AG08396 (cell line): ENCODE measurements around the gene RMC1.
"Not testable (repeated sequence)": the region's sequence is repeated elsewhere in the genome, so short reads cannot be mapped to it uniquely, and the experiment has no call there.

ENCODE experiments used
- DNase-seq: peaks from one replicate; pipeline ENCODE4 v3.0.0; 2012; ENCODE audit warnings: low spot score, mixed read lengths

The RMC1 gene

DNA sequence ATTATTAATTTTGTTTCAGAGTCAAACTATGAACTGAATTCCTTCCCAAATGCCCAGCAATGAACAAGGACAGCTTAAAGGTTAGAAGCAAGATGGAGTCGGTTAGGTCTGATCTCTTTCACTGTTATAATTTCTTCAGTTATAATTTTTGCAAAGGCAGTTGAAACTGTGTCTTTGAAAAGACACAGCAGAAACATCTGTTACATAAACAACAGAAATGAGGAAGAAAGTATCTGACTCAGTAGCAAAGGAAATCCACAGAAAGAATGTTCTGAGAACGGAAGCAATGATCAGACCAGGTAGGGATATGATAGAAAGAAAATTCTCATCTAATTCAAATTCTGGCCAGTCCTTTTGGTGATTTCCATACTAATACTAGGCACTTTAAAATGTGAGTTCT, 5.2 kb upstream of the RMC1 start:
- no peak for DNase-seq

DNA sequence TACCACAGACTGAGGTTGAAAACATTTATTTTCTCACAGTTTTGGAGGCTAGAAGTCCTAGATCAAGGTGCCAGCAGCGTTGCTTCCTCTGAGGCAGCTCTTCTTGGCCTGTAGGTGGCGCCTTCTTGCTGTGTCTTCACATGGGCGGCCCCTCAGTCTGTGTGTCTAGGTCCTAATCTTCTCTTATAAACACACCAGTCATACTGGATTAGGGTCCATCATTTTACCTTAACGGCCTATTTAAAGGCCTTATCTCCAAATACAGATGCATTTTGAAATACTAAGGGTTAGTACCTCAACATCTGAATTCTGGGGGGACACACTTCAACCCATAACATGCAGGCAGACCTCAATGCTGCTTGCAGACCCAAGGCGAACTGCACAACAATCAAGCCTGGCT, 4.4 kb upstream of the RMC1 start:
- peak; percentile 63 for DNase-seq

DNA sequence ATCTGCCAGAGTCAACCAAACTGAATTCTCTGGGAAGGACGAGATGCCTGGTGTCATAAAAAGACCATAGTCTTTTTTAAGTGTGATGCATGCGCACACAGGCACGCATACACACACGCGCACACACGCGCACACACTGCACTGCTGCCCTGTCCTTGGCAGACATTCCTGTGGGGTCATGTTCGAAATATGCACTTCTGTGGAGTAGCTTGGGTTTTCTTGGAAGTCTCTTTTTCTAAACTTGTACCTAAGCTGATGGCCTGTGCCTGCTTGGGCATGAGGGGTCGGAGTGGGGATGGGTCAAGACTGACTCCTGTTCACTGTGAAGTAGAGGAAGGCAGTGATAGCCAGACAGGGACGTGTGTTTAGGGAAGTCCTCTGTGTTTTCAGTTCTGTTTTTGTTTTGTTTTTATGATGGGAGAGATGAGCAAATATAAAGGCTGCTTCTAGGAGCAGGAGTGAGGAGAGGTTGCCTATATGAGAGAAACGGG, 4.0 kb upstream of the RMC1 start:
- DNase-seq = peak; percentile 43

DNA sequence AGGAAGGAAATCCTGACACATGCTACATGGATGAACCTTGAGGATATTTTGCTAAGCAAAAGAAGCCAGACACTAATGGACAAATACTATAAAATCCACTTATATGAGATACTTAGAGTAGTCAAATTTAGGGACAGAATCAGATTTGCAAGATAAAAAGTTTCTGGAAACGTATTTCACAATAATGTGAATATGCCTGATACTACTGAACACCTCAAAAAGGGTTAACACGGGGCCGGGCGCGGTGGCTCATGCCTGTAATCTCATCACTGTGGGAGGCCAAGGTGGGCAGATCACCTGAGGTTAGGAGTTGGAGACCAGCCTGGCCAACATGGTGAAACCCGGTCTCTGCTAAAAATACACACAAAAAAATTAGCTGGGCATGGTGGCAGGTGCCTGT, 1.7 kb upstream of the RMC1 start:
- DNase-seq = no peak

DNA sequence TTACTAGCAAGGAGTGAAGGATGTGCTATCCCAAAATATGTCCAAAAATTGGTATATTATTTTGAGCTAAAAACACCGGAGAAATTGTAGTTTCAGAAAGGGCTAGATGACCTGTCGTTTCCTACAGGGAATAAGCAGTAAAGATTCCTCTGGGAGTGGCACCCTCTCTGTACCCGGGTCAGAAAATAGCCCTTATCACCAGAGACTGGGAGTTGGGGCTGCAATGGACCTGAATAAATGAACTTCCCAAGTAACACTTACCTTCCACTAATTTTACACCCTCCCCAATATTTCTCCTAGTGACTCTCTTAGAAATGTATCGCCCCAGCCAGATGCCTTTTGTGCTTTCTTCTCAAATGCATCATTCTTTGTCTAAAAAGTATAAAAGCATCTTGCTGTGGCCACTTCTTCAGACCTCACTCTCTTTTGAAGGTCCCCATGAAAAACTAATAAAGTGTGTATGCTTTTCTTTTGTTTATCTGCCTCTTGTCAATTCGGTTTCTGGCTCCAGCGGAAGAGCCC, 734 bp upstream of the RMC1 start:
- no peak for DNase-seq

DNA sequence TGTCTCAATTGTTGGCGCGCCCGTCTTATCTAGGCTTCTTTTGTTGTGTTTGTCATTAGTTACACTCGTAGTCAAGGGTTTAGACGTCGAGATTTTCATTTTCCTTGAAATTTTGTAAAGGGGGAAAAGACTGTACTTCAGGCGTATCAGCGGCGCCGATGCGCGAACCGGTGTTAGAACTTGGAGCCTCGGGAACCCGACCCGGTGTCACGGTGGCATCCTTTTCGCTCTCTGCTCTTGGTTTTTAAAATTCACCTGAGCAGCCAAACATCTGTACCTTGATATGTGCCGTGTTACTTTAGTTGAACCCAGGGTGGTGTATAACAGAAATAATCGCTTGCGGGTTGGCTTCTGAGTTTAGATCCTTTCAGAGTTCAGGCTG, 643 bp downstream of the RMC1 start:
- DNase-seq = peak; percentile 13

DNA sequence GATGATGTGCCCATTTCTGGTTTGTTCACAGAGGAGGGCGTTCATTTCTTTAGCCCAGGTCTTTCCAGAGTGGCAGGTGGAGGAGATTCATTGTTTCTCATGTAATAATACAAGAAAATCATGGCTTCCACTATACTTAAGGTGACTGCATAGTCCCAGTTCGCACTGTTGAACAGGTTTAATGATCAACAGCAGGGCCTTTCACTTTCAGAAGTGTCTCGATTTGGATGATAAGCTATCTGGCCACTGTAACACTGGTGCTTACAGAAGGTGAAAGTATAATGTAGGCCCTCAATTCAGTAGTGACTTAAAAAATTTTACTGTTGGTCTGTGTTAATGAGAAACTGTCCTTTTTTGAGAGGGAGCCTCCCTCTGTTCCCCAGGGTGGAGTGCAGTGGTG, 1.4 kb downstream of the RMC1 start:
- no peak for DNase-seq

DNA sequence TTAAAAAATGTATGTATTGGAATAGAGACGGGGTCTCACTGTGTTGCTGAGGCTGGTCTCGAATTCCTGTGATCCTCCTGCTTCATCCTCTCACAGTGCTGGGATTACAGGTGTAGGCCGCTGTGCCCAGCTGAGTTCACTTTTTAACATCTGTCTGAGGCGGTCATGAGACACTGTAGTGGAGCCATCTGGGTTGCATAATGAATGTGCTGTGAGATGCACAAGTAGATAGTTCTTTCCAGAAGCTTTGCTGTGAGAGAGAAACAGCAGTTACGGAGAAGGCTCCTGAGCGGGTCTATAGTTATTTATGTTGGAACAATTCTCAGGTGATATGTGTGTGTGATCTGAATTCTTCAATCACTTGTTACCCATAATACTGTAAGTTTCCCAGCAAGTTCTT, 3.1 kb downstream of the RMC1 start:
- DNase-seq = no peak

DNA sequence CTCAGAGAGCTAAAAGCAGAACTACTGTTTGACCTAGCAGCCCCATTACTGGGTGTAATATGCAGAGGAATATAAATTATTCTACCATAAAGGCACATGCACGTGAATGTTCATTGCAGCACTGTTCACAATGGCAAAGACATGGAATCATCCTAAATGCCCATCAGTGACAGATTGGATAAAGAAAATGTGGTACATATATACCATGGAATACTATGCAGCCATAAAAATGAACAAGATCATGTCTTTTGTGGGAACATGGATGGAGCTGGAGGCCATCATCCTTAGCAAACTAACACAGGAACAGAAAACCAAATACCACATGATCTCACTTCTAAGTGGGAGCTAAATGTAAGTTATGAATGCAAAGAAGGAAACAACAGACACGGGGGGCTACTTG, 7.6 kb downstream of the RMC1 start:
- DNase-seq = not testable (repeated sequence)

DNA sequence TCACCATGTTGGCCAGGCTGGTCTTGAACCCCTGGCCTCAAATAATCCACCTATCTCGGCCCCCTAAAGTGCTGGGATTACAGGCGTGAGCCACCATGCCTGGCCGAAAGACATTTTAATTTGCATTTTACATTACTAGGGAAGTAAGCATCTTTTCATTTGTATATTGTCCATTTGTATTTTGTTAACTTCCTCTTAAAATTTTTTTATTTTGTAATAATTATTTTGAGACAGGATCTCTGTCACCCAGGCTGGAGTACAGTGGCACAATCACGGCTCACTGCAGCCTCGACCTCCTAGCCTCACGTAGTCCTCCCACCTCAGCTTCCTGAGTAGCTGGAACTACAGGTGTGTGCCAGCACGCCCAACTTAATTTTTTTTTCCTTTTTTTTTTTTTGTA, 8.9 kb downstream of the RMC1 start:
- not testable (repeated sequence) for DNase-seq

DNA sequence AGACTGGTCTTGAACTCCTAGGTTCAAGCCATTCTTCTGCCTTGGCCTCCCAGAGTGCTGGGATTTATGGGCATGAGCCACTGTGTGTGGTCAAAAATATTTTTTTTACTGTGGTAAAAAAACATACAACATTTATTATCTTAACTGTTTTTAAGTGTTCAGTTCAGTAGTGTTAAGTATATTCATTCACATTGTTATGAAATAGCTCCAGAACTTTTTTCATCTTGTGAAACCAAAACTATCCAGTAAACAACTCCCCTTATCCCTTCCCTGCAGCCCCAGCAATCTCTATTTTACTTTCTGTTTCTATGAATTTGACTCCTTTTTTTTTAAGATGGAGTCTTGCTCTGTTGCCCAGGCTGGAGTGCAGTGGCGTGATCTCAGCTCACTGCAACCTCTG, 9.3 kb downstream of the RMC1 start:
- no peak for DNase-seq

DNA sequence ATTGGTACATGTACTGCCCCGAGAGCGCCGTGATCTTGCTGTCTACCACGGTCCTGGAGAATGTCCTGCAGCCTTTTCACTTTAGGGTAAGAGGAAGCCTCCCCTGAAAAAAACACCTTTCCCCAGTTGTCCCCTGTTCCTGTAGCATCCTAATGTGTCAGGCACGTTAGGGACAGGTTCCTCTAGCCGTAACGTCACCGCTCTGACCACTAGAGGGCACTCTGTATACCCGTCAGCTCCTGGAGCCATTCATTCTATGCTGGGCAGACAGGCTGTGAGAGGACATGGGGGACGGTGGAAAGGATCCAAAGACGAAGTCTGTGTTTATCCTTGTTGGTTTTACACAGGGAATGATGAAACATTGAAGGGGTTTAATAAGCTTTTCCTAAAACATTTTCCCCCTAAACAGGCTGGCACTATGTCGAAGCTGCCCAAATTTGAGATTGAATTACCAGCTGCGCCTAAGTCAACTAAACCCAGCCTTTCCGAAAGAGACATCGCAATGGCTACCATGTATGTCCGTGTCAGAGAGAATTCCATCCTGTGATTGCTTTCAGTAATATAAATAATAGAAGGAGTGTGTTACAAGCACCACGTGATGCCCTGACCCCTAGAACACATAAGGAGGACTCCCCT, 12.7 kb downstream of the RMC1 start:
- DNase-seq = peak; percentile 75

DNA sequence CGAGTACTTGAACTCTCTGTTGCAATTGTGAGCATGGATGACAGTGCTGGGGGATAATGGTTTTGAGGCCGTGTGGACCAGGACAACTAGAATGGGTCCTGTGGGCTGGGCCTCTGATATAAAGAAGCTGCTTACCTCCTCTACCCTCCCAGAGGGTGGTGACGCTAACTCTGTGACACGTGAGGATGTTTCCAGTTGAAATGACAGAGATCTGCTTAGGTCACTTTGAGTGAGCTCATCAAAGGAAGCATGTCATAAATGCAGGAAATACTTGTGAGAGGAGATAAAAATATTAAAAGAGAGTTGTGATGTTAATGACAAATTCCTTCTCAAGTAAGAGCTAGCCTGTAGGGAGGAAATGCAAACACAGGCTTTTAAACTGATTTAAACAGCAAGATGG, 16.4 kb downstream of the RMC1 start:
- no peak for DNase-seq

DNA sequence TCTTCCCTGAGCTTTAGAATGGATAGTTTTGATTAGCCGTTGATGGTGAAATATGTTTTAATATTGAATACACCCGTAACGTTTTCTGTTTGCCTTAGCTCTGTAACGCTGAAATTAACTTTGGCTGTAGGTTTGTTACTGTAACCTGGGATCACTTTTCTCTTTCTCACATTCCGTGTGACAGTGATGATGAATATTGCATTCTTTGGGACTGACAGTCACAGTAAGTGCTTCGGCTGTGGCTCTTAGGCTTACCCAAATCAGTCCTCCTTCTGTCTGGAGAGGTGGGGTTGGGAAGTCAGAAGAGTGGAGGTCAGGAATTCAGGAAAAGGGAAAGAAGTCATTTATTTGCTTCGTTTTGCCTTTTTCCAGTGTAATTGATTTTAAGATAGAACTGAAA, 18.0 kb downstream of the RMC1 start:
- DNase-seq = no peak

DNA sequence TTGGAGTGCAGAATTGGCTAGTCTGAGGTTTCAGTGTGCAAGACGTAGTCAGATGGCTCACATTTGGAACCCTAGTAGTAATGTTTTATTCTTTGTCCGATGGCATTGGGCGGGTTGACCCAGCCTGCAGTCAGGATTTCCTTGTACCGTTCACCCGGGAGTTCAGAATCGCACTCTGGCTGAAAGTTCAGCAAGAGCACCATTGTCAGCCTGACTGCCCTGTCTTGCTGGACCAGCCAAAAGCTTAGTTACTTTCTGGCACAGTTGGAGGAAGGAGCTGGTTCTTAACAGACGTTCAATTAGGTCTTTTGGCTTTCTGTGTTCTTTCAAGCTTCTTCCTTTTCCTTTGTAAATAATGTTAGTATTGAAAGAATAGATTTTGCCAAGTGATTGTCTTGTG, 18.6 kb downstream of the RMC1 start:
- DNase-seq = no peak

DNA sequence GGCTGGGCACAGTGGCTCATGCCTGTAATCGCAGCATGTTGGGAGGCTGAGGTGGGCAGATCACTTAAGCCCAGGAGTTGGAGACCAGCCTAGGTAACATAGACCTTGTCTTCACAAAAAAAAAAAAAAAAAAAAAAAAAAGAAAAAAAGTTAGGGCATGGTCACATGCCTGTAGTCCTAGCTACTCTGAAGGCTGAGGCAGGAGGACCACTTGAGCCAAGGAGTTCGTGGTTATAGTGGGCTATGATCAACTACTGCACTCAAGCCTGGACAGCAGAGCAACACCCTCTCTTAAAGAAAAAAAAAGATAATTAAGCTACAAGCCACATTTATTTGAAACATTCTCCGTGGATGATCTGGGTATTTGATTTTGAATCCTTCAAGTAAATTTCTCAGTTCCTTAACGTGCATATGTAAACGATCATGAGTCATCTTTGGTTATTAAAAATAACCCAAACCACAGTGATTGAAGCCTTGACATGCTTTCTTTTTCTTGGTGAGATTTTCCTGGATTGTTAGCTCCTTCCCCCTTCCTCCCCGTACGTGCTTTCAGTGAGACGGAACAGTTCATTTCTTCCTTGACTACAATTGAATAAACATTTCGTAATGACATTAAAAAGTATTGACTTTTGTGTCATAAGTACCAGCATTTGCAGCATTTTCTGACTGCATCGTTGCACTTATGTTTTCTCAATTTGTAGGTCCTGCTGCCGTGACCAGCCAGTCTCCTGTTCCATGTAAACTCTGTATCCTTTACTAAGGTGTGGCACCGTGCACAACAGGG, 20.3 kb downstream of the RMC1 start:
- DNase-seq = peak; percentile 27

DNA sequence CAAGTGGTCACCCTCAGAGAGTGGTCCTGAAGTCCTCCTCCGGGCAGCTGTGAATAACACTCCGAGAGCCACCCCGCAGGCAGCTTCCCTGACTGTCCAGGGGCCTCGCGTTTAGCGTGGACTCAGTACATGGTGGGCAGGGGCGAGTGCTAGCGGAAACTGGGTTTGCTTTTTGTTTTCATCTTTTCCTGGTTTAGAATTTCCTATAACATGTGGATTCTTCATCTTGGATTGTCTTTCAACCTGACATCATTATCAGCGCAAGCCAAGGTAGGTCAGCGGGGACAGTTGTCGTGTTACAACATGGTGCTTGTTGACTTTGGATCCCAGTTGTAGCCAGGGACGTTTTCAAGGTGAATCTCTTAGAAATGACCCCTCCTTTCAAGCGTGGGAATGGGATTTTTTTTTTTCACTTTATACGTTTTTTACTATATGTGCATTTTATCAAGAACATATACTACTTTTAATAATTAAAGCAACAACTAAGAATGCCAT, 20.9 kb downstream of the RMC1 start:
- DNase-seq = no peak

DNA sequence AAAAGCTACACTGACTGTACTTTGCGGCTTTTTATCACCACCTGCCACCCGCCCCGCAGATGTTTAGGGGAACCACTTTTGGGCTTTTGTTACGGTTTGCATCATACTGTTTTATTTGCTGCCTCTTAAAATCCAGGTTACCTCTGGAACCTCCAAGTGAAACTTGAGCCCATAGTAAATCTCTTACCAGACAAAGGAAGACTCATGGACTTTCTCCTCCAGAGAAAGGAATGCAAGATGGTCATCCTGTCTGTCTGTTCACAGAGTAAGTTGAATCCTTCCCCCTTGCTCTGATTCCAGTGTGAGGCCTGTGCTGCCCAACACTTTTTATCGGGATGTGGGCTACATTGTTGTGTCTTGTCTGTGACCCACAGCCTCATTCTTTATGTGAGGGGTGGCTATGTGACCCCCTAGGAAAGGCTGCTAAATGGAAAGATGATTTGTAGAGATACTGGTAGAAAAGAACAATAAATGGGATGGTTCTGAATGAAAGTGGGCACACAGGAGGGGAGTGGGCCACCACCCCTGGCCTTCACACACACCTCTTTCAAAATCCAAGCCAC, 23.3 kb downstream of the RMC1 start:
- no peak for DNase-seq

DNA sequence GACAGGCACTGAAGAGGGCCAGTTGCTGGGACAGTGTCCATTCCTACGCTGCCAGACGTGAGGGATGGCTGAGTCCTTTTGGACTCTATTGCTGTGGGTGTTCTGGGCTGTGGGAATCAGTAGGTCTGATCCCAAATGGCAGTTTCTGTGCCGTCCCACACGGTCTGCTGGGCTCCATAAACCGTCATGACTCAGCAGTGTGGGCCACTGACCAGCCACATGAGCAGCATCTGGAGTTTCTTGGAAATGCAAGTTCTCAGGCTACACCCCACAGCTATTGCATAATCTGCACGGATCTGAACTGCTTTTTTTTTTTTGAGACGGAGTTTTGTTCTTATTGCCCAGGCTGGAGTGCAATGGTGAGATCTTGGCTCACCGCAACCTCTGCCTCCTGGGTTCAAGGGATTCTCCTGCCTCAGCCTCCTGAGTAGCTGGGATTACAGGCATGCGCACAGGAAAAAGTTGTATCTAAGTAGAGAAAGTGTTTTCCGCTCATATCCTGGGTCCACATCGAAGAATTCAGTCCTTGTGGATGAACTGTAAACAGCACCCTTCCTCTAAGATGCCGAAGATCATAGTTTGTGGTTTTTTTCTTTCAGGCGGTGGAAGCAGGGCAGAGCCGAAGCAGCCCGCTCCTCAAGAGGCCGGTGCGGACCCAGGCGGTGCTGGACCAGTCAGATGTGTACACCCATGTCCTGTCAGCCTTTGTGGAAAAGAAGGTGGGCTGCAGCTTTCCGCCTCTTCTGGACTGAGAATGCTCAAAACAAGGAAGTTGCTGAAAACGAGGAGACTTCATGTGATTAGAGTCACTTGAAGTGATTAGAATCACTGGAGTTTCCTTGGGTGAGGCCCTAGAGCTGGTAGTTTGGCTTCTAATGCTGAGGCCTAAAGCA, 25.5 kb downstream of the RMC1 start:
- peak; percentile 50 for DNase-seq

DNA sequence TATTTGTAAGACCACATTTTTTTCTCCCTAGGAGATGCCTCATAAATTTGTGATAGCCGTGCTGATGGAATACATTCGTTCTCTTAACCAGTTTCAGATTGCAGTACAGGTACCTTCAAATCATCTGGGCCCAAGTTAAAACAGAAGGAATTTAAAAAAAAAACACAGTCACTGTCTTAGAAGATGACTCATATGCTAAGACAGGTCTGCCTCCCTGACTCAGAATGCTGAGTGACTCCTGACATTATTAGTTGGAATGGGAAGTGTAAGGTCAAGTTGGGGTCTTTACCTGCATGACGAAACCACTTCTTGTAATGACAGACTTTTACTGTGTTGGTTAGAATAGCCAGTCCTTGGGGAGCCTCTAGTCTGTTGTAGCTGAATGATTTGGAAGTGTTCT, 26.3 kb downstream of the RMC1 start:
- DNase-seq = peak; percentile 42

DNA sequence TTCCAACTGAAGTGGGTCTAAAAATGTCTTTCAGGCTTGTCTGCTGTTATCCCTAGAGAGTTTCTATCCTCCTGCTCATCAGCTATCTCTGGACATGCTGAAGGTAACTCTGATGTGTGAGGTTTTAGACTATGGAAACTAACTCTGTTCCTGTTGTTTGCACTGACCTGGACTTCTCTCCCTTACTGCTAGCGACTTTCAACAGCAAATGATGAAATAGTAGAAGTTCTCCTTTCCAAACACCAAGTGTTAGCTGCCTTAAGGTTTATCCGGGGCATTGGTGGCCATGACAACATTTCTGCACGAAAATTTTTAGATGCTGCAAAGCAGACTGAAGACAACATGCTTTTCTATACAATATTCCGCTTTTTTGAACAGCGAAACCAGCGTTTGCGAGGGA, 26.9 kb downstream of the RMC1 start:
- no peak for DNase-seq

DNA sequence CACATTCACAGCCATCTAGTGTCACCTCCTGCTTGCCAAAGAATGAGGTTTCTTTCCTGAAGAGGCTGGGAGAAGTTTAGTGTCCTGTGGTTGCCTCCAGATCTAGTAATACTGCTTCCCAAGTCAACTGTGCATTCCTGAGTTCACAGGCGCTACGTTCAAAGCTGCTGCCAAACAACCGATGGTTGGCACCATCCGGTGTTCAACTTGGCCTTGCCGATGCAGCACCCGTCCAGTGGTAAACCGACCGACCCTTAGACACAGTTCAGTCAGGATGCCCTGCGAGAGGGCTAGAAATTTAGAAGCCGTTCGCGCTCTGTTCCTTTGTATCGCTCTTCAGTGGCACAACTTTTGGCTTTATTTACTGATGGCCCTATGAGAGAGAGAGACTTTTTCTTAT, 28.6 kb downstream of the RMC1 start:
- no peak for DNase-seq
